Spinal cord (tissue), 10 donors: ENCODE measurements around the gene PPP6C. TPM values are rescaled to one million over a fixed set of nuclear protein-coding genes. Genes with fewer than 3 reads are reported as not detected.
A peak's percentile ranks its signal among the peaks of the same experiment; 100 is the strongest.
"Not testable (repeated sequence)": the region's sequence is repeated elsewhere in the genome, so short reads cannot be mapped to it uniquely, and the experiment has no call there.

ENCODE experiments used
- DNase-seq, 6 donors: peaks; one replicate each; pipeline versions ENCODE4 v3.0.0 to v3.0.0-alpha.2; 2013 to 2015; ENCODE audit warnings: low spot score in 6 of 6, low read depth in 4 of 6
- H3K27ac ChIP-seq: one replicate; pipeline ENCODE4 v1.5.1; 2013; ENCODE audit warnings: low read depth, low read length, control low read depth
- H3K27me3 ChIP-seq: one replicate; pipeline ENCODE4 v1.6.1; 2013; ENCODE audit warnings: low read length; ENCODE audit not compliant: control insufficient read depth, insufficient read depth
- H3K36me3 ChIP-seq: one replicate; pipeline ENCODE4 v1.6.1; 2013; ENCODE audit warnings: low read length; ENCODE audit not compliant: control insufficient read depth, insufficient read depth
- H3K4me1 ChIP-seq: one replicate; pipeline ENCODE4 v1.6.1; 2013; ENCODE audit warnings: low read length; ENCODE audit not compliant: control insufficient read depth, insufficient read depth
- H3K4me3 ChIP-seq: one replicate; pipeline ENCODE4 v1.5.1; 2013; ENCODE audit warnings: low read depth, low read length, control low read depth
- H3K9me3 ChIP-seq: one replicate; pipeline ENCODE4 v1.6.1; 2013; ENCODE audit warnings: low read length; ENCODE audit not compliant: control insufficient read depth, insufficient read depth
- WGBS: methylation state at CpG from one replicate; pipeline ENCODE4 v1.1.5; 2013; ENCODE audit warnings: missing lambda C conversion rate; ENCODE audit not compliant: insufficient coverage; 5-methylcytosine and 5-hydroxymethylcytosine counted together
- polyA plus RNA-seq, 2 donors: library from polyadenylated mRNA; unstranded; fragments of 120-200 nt; gene quantifications; one replicate each; pipeline ENCODE4 v1.2.1, GENCODE V29; 2013; ENCODE audit not compliant: insufficient read length in 2 of 2
- total RNA-seq, 2 donors: library from RNA; depleted of rRNA in 1 of 2; stranded (reverse); fragments of 120-200 nt in 1 of 2; fragments of >200 nt in 1 of 2; gene quantifications; one replicate each; pipeline versions ENCODE4 v1.2.3 to v1.2.4, GENCODE V29; 2013 to 2014
- donor health status: healthy.

PPP6C gene
- total and polyA plus RNA-seq, 4 donors = 26.6 to 48.9 (median 43.1) TPM

DNA sequence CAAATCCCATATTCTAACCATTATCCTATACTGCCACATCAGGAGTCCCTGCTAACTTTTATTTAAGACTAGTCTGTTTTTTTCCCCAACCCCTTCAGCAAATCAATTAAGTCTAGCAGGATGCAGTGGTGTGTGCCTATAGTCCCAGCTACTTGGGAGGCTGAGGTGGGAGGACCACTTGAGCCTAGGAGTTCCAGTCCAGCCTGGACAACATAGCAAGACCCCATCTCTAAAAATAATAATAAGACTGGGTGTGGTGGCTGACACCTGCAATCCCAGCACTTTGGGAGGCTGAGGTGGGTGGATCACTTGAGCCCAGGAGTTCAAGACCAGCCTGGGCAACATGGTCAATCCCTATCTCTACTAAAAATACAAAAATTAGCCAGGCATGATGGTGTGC, 35.3 kb upstream of the PPP6C start:
- not testable (repeated sequence) for H3K9me3 ChIP-seq, H3K27me3 ChIP-seq, H3K27ac ChIP-seq, DNase-seq, H3K4me3 ChIP-seq, H3K4me1 ChIP-seq
- peaks cover 44% of the 10 kb centered on the region for H3K36me3 ChIP-seq

DNA sequence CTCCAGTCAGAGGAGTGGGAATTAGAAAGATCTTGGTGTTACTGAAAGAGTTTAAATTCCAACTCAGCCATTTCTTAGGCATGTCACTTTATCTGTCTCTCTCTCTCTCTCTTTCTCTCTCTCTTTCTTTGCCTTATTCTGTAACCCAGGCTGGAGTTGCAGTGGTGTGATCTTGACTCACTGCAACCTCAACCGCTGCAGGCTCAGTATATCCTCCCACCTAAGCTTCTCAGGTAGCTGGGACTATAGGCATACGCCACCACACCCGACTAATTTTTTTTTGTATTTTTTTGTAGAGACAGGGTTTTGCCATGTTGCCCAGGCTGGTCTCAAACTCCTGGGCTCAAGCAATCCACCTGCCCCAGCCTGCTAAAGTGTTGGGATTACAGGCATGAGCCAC, 29.0 kb upstream of the PPP6C start:
- no peaks in the 10 kb centered on the region for H3K4me1 ChIP-seq
- H3K27ac ChIP-seq = no peak overlapping the region
- H3K36me3 ChIP-seq = peaks cover 29% of the 10 kb centered on the region
- no peak for DNase-seq
- H3K9me3 ChIP-seq = no peaks in the 10 kb centered on the region
- WGBS = 100% methylated on average over 1 of the region's 3 CpGs
- H3K4me3 ChIP-seq = no peak overlapping the region
- H3K27me3 ChIP-seq = no peaks in the 10 kb centered on the region

DNA sequence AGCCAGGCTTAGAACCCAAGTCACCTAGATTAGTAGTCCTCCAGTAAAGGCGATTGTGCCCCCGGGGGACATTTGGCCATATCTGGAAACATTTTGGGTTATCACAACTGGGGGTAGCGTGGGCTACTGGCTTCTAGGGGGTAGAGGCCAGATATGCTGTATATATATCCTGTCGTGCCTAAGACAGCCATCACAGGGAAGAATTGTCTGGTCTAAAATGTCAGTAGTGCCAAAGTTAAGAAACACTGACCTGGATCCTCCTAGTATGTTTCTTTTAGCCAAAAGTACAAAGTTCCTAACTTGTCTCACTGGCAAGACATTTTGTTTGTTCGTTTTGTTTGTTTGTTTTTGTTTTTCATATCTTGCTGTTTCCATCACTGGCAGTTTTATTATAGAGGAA, 24.6 kb upstream of the PPP6C start:
- DNase-seq = no peak
- WGBS = 97% methylated on average over 3 of the region's 5 CpGs
- H3K9me3 ChIP-seq = no peaks in the 10 kb centered on the region
- H3K36me3 ChIP-seq = peaks cover 25% of the 10 kb centered on the region
- H3K27me3 ChIP-seq = no peaks in the 10 kb centered on the region
- H3K27ac ChIP-seq = no peak overlapping the region
- no peak overlapping the region for H3K4me3 ChIP-seq
- H3K4me1 ChIP-seq = no peaks in the 10 kb centered on the region

DNA sequence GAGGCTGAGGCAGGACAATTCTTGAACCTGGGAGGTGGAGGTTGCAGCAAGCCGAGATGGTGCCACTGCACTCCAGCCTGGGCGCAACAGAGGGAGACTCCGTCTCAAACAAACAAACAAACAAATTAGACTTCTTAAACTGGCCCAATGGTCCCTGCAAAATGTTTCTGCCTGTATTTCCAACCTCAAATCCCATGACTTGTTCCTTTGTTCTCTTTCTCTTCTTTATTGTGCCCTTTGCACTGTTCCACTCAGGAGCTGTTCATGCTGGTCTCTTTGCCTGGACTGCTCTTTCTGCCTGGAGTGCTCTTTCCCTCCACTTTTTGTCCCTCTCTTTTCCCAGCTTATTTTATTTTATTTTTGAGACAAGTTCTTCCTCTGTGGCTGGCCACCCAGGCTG, 14.9 kb upstream of the PPP6C start:
- DNase-seq = no peak
- 100% methylated on average over 2 of the region's 3 CpGs for WGBS
- no peaks in the 10 kb centered on the region for H3K27me3 ChIP-seq
- no peaks in the 10 kb centered on the region for H3K9me3 ChIP-seq
- peaks cover 53% of the 10 kb centered on the region for H3K36me3 ChIP-seq
- no peak overlapping the region for H3K4me3 ChIP-seq
- no peak overlapping the region for H3K27ac ChIP-seq
- peaks cover 5% of the 10 kb centered on the region for H3K4me1 ChIP-seq

DNA sequence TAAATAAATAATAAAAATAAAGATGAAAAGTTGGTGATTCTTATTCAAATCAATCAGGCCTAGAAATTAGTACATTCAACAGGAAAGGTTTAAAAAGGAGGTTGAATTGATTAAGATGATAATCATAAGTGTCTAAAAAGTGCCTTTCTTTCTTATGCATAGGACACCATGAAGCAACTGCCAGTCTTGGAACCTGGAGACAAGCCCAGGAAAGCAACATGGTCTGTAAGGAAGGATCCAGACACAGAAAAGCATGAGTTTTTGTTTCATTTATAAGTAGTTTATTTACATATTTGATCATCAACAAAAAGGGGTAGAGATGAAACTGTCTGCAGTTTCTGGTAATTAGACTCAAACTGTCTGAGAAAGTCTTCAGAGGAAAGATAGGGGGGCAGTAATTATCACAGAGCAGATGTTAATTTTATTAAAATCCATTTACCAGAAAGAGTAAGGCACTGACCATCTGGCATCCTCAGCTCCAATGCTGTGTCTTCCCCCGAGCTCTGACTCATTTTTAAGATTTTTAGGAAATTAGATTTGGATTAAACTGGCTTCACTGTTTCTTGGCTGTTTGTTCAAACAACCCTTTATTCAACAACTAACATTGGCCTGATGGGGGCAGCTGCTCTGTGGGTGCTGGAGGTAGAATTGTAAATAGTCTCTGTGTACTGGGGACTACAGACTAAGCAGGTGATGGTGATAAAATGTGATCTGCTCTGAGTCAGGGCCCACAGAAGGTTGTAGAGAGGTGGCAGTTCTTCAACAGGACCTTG, 13.4 kb upstream of the PPP6C start:
- no peak overlapping the region for H3K27ac ChIP-seq
- H3K4me3 ChIP-seq = no peak overlapping the region
- peak in 2 of 6 donors; percentile 58 to 65 for DNase-seq

DNA sequence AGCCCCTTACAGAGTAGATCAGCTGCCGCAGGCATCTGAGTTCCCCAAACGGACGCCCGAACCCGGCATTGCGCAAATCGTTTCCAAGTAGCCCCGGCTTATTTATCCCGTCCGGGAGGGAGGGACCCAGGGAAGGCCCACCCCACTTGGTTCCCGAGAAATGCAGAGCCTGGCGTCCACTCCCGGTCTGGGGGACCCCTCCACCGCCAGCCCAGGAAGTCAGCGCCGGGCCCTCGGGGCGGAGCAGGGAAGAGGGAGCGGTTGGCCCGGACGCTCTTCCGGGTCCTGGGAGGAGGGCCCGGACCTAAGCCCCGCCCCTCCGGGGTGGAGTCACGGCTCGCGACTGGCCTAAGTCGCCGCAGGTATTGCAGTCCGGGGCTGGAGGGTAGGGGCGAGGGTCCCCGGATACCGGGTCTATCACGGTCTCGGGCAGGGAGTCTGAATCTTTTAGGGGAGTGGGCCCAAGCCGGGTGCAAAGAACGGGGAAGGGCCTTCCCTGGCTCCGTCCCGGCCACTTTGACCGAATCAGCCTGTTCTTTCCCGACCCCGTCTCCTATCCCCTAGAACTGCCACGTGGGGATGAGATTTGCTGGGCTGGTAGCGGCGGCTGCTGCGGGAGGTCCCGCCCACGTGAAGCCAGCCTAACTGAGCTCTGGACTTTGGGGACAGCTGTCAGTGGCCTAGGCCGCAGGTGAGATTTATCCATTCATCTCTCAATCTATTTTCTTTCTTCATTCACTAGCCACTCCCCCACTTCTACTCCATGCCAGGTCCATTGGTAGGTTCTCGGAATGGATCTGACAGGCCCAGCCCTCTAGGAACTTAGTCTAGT, 10.8 kb upstream of the PPP6C start, which contains the start of gene RABEPK:
TSS of gene RABEPK (plus strand) at position 327 of the 832 bp plus-strand sequence. CDS start 2,472 bp downstream, outside the sequence.
- Histone ChIP-seq H3K4me3 (peak within 1 kb of the TSS; percentile 83), H3K9me3 (no peaks in the 10 kb centered on the region), H3K27ac (peak within 1 kb of the TSS; percentile 93), H3K27me3 (no peaks in the 10 kb centered on the region), H3K36me3 (peaks cover 21% of the 10 kb centered on the region), H3K4me1 (peaks cover 9% of the 10 kb centered on the region)
- 0% methylated on average over 50 of the region's 51 CpGs for WGBS
- peak; percentile 78 to 97 (median 86) for DNase-seq

More for the DNA sequence above, 13.4 kb upstream of the PPP6C start:
- no peaks in the 10 kb centered on the region for H3K27me3 ChIP-seq
- H3K36me3 ChIP-seq = peaks cover 43% of the 10 kb centered on the region
- H3K9me3 ChIP-seq = no peaks in the 10 kb centered on the region
- WGBS = no CpG with 5 or more reads among the region's 1 CpG
- H3K4me1 ChIP-seq = peaks cover 9% of the 10 kb centered on the region

DNA sequence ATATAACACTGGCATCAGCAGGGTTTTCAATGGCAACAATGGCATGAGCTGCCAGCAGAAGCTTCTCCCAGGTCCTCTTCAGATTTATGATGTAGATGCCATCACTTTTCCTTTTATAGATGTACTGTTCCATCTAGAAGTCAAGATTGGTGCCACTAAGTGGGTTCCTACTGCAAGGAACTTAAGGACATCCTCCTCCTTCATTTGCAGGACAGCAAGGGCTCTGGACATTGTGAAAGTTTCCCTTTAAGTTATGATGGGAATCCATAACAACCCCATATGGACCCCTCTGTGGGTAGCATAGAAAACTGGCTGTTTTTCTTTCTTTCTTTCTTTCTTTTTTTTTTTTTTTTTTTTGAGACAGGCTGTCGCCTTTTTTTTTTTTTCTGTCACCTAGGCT, 6.0 kb upstream of the PPP6C start:
- WGBS = no CpG with 5 or more reads among the region's 1 CpG
- not testable (repeated sequence) for H3K9me3 ChIP-seq, H3K27ac ChIP-seq, H3K4me1 ChIP-seq, H3K27me3 ChIP-seq, H3K36me3 ChIP-seq, H3K4me3 ChIP-seq, DNase-seq

DNA sequence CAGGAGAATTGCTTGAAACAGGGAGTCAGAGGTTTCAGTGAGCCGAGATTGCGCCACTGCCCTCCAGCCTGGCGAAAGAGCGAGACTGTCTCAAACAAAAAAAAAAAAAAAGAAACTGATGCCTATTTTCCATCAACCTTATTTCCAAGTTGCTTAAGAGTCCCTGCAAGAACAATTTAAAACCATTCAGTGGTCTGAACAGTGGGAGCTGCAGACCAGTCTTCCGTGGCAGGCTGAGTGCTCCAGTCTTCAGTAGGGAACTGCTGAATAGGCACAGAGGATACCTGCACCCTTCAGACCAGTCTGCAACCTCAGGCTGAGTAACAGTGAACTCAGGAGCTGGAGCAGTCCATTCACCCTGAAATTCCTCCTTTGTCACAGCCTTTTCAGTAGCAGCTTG, 4.9 kb upstream of the PPP6C start:
- 60% methylated on average over 1 of the region's 5 CpGs for WGBS
- not testable (repeated sequence) for H3K27ac ChIP-seq, DNase-seq, H3K36me3 ChIP-seq, H3K9me3 ChIP-seq, H3K4me3 ChIP-seq, H3K27me3 ChIP-seq, H3K4me1 ChIP-seq

DNA sequence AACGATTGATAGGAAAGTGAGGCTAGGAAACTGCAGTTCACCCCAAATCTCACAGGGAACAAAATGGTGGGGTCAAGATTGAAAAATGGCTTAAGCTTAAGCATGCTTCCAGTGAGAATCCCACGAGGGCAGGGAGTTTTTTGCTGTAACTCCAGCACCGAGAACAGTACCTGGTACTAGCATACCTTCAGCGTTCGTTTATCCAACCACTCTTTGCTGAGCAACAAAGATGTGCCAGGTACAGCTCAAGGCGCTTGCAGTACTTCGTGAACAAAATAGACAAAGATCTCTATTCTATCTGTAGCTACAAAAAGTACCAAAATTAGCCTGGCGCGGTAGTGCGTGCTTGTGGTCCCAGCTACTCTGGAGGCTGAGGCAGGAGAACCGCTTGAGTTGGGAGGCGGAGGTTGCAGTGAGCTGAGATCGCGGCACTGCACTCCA, 778 bp upstream of the PPP6C start:
- Histone ChIP-seq H3K36me3 (peaks cover 3% of the 10 kb centered on the region), H3K27me3 (no peaks in the 10 kb centered on the region), H3K4me3 (peak overlapping the region; percentile 99), H3K9me3 (no peaks in the 10 kb centered on the region), H3K4me1 (peaks cover 22% of the 10 kb centered on the region), H3K27ac (peak overlapping the region; percentile 92)
- peak in 1 of 6 donors; percentile 28 for DNase-seq
- 42% methylated on average over 4 of the region's 14 CpGs for WGBS
